ENCODE data around the gene BCKDHB.

DNA sequence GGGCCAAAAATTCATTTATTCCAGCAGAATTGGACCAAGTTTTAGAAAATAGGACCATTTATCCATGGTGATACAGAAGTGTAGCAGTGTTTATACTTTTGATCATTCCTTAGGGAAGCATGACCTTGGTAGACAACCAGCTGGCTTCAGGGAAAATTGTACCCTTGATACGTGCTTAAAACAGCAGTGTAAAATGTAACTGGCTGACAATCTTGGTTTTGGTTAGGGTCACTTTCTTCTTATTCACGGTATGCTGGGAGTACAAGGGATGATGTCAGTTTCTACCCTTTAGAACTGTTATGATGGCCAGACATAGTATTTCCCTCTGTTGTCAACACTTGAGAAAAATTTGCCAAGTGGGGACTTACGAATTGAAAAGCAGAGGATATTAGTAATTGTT, 157.1 kb downstream of the BCKDHB start:
- TF ChIP-seq, protein P1, sequence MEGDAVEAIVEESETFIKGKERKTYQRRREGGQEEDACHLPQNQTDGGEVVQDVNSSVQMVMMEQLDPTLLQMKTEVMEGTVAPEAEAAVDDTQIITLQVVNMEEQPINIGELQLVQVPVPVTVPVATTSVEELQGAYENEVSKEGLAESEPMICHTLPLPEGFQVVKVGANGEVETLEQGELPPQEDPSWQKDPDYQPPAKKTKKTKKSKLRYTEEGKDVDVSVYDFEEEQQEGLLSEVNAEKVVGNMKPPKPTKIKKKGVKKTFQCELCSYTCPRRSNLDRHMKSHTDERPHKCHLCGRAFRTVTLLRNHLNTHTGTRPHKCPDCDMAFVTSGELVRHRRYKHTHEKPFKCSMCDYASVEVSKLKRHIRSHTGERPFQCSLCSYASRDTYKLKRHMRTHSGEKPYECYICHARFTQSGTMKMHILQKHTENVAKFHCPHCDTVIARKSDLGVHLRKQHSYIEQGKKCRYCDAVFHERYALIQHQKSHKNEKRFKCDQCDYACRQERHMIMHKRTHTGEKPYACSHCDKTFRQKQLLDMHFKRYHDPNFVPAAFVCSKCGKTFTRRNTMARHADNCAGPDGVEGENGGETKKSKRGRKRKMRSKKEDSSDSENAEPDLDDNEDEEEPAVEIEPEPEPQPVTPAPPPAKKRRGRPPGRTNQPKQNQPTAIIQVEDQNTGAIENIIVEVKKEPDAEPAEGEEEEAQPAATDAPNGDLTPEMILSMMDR (IDR thresholded peaks at IDR 0.05; ENCODE audit: insufficient read depth, low read length) = no peak
- no peak for TF ChIP-seq GABPA (IDR thresholded peaks at IDR 0.05; ENCODE audit: low read depth)
- TF ChIP-seq POLR2AphosphoS5 (IDR thresholded peaks at IDR 0.05; ENCODE audit: low read depth) = no peak

Measured in HL-60 (cell line).